Mesothelial cell of epicardium (in vitro differentiated cells): ENCODE results near the gene APBA3. TPM values are rescaled to one million over a fixed set of nuclear protein-coding genes. Genes with fewer than 3 reads are reported as not detected.

Experiments used
- DNase-seq, 2 experiments: peaks; one replicate each; pipeline ENCODE4 v3.0.0; 2021; ENCODE audit warnings: low spot score in 2 of 2; ENCODE audit not compliant: unreplicated experiment in 2 of 2
- H3K27ac Mint-ChIP-seq: 2 replicates; pipeline ENCODE4 v1.8.0; 2021; ENCODE audit warnings: mixed read lengths
- H3K27me3 Mint-ChIP-seq: 2 replicates; pipeline ENCODE4 v1.8.0; 2021; ENCODE audit warnings: low read depth, mixed read lengths
- H3K36me3 Mint-ChIP-seq: 2 replicates; pipeline ENCODE4 v1.8.0; 2021; ENCODE audit warnings: mixed read lengths
- H3K4me1 Mint-ChIP-seq: 2 replicates; pipeline ENCODE4 v1.8.0; 2021; ENCODE audit warnings: mixed read lengths
- H3K4me3 Mint-ChIP-seq: 2 replicates; pipeline ENCODE4 v1.8.0; 2021; ENCODE audit warnings: mild to moderate bottlenecking, moderate library complexity, mixed read lengths
- H3K9me3 Mint-ChIP-seq: 2 replicates; pipeline ENCODE4 v1.8.0; 2021; ENCODE audit warnings: mixed read lengths
- CTCF ChIP-seq: fragments of 200-600 bp; sonication (generic); IDR thresholded peaks from one replicate; pipeline ENCODE4 v1.5.0; 2021; ENCODE audit warnings: antibody characterized with exemption; ENCODE audit not compliant: unreplicated experiment
- total RNA-seq: library from RNA; stranded (reverse); gene quantifications from 3 replicates; pipeline ENCODE4 v1.2.1, GENCODE V29; 2021

The APBA3 gene
- total RNA-seq, 1 donor from 2014 or later: 25.2 TPM

DNA sequence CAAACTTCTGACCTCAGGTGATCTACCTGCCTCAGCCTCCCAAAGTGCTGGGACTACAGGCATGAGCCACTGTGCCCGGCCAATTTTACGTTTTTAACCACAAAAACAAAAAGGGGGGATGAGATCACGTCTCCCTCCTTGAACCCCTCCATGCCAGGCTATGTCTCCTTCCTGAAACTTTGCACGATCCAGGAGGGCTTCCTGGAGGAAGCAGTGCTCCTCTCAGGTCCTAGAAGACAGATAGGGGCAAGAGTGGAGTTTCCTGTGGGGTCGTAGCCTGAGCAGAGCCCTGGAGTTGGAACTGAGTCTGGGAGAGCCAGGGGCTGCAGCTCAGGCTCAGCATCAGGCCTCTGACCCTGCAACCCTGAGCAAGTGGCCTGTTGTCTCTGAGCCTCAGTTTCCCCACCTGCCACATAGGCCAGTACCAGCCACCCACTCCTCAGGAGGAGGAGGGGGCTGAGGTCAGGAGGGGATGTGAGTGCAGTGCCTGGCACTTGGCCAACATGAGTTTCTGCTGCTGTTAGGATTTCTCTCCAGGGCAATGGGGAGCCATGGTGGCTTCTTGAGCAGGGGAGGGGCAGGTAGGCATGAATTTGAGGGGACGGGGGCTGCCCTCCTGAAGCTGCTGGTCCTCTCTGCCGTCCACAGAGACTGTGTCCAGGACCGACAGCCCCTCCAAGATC lies 16.0 kb downstream of the APBA3 start:
- Mint-ChIP-seq H3K9me3 (no peaks in the 10 kb centered on the region), H3K4me3 (no peak overlapping the region), H3K27ac (no peak overlapping the region), H3K27me3 (no peaks in the 10 kb centered on the region), H3K36me3 (peaks cover 21% of the 10 kb centered on the region), H3K4me1 (no peaks in the 10 kb centered on the region)
- DNase-seq: no peak
- TF ChIP-seq CTCF: no peak

GRCh38 chr19:3743486-3743885 lies 18.0 kb downstream of the APBA3 start:
- peaks cover 10% of the 10 kb centered on the region for H3K36me3 Mint-ChIP-seq
- H3K9me3 Mint-ChIP-seq: no peaks in the 10 kb centered on the region
- H3K4me1 Mint-ChIP-seq: no peaks in the 10 kb centered on the region
- no peaks in the 10 kb centered on the region for H3K27me3 Mint-ChIP-seq
- H3K4me3 Mint-ChIP-seq: no peak overlapping the region
- TF ChIP-seq CTCF: no peak
- no peak overlapping the region for H3K27ac Mint-ChIP-seq
- DNase-seq: no peak

GRCh38 chr19:3740431-3740830 lies 21.1 kb downstream of the APBA3 start:
- peaks cover 10% of the 10 kb centered on the region for H3K36me3 Mint-ChIP-seq
- no peaks in the 10 kb centered on the region for H3K27me3 Mint-ChIP-seq
- no peak for DNase-seq
- H3K9me3 Mint-ChIP-seq: no peaks in the 10 kb centered on the region
- no peak overlapping the region for H3K4me3 Mint-ChIP-seq
- H3K4me1 Mint-ChIP-seq: no peaks in the 10 kb centered on the region
- no peak for TF ChIP-seq CTCF
- H3K27ac Mint-ChIP-seq: no peak overlapping the region

GRCh38 chr19:3738477-3739220 lies 22.8 kb downstream of the APBA3 start:
- H3K36me3 Mint-ChIP-seq: peaks cover 7% of the 10 kb centered on the region
- DNase-seq: no peak
- no peak for TF ChIP-seq CTCF
- H3K27ac Mint-ChIP-seq: no peak overlapping the region
- no peaks in the 10 kb centered on the region for H3K27me3 Mint-ChIP-seq
- H3K9me3 Mint-ChIP-seq: no peaks in the 10 kb centered on the region
- no peaks in the 10 kb centered on the region for H3K4me1 Mint-ChIP-seq
- no peak overlapping the region for H3K4me3 Mint-ChIP-seq

DNA sequence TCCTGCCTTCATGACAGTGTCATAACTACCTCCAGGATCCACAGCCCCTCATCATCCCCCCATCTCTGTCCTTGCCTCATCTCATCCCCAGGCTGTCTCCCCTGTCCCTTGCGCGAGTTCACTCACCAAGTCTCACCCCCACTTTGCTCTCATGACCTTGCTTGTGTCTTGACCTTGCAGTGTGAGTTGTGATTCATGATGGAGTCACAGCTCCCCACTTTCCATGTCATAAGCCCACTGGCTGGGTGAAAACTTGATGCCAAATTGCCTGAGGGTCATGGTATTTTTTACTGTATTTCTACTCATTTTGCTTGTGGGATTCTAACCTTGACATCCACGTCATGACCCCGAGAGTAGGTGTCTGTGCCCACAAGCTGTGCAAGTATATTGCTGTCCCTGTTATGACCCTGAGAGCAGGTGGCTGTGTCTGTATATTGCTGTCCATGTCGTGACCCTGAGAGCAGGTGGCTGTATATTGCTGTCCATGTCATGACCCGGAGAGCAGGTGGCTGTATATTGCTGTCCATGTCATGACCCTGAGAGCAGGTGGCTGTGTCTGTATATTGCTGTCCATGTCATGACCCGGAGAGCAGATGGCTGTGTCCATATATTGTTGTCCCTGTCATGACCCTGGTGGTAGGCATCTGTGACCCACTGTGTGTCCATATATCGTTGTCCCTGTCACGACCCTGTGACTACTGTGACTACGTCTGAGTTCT lies 23.8 kb downstream of the APBA3 start:
- Mint-ChIP-seq H3K4me3 (no peak overlapping the region), H3K36me3 (peaks cover 9% of the 10 kb centered on the region)

More for the DNA sequence above, 23.8 kb downstream of the APBA3 start:
- DNase-seq: no peak
- Mint-ChIP-seq H3K27me3 (no peaks in the 10 kb centered on the region), H3K9me3 (no peaks in the 10 kb centered on the region), H3K4me1 (no peaks in the 10 kb centered on the region), H3K27ac (no peak overlapping the region)
- TF ChIP-seq CTCF: no peak
